Measurements from ENCODE around the gene SLC24A3. TPM values are rescaled to one million over a fixed set of nuclear protein-coding genes. Genes with fewer than 3 reads are reported as not detected.
"Not testable (repeated sequence)": the region's sequence is repeated elsewhere in the genome, so short reads cannot be mapped to it uniquely, and the experiment has no call there.

Gene SLC24A3
- total and polyA plus RNA-seq, 2 experiments from 2014 or later = not detected

DNA sequence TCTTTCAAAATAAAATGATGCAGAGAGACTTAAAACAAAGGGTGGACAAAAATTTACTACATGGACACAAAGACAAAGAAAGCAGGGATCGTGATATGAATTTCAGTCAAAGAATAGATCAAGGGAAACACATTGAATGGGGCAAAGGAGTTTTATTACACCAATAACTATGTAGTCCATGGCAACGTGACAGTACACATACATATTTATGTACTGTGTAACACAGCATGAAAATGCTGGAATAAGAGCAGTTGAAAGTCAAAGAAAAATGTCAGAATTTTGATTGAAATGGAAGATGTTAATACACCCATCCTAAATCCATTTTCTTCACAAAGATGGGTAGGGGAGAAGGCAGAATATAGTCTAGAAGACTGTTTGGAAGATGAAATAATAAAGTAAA is 536.2 kb downstream of the SLC24A3 start:
- no peaks in the 10 kb centered on the region for H3K9me3 ChIP-seq (ENCODE audit: low read depth)
- H3K4me1 ChIP-seq (ENCODE audit: insufficient read depth) = no peaks in the 10 kb centered on the region
- TF ChIP-seq EZH2 (IDR thresholded peaks at IDR 0.05; ENCODE audit: insufficient read depth, poor library complexity, severe bottlenecking) (no peak), EZH2phosphoT487 (IDR thresholded peaks at IDR 0.05; ENCODE audit: insufficient read depth, low read depth) (no peak)
- WGBS, 2 experiments (ENCODE audit: low coverage in 1 of 2, low lambda C conversion rate in 2 of 2, missing lambda C conversion rate in 2 of 2) = 42 to 51% methylated on average over 2 of the region's 2 CpGs
- no peaks in the 10 kb centered on the region for H3K79me2 ChIP-seq (ENCODE audit: insufficient read depth)
- no peaks in the 10 kb centered on the region for H3F3A ChIP-seq (ENCODE audit: insufficient read depth)
- in situ Hi-C loops (cut with MboI) = no loop called here
- H4K20me1 ChIP-seq (ENCODE audit: insufficient read depth) = no peaks in the 10 kb centered on the region
- no peaks in the 10 kb centered on the region for H3K27me3 ChIP-seq (replicated peaks; ENCODE audit: insufficient read depth)
- no peak overlapping the region for H3K9ac ChIP-seq
- H3K4me2 ChIP-seq (ENCODE audit: unreplicated experiment) = no peak overlapping the region
- H3K4me3 ChIP-seq = no peak overlapping the region
- H3K9me2 ChIP-seq (ENCODE audit: insufficient read depth) = no peaks in the 10 kb centered on the region
- H3K36me3 ChIP-seq (ENCODE audit: low read depth) = no peaks in the 10 kb centered on the region
- H2AFZ ChIP-seq = no peak overlapping the region
- no peak overlapping the region for H3K27ac ChIP-seq
- no peak for DNase-seq

DNA sequence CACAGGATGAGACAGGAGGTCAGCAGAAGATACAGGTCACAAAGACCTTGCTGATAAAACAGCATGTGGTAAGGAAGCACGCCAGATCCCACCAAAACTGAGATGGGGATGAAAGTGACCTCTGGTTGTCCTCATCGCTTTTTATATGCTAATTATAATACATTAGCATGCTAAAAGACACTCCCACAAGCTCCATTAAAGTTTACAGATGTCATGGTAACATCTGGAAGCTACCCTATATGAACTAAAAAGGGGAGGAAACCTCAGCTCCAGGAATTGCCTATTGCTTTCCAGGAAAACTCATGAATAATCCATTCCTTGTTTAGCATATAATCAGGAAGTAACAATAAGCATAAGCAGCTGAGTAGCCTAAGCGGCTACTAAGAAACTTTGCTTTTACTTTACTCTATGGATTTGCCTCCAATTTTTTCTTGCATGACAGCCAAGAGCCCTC is 537.2 kb downstream of the SLC24A3 start:
- Histone ChIP-seq H3K4me2 (ENCODE audit: unreplicated experiment) (no peak overlapping the region), H3F3A (ENCODE audit: insufficient read depth) (no peaks in the 10 kb centered on the region), H3K9me3 (ENCODE audit: low read depth) (no peaks in the 10 kb centered on the region), H4K20me1 (ENCODE audit: insufficient read depth) (no peaks in the 10 kb centered on the region), H3K27me3 (replicated peaks; ENCODE audit: insufficient read depth) (no peaks in the 10 kb centered on the region), H3K79me2 (ENCODE audit: insufficient read depth) (no peaks in the 10 kb centered on the region), H2AFZ (no peak overlapping the region), H3K27ac (no peak overlapping the region), H3K4me3 (no peak overlapping the region), H3K4me1 (ENCODE audit: insufficient read depth) (no peaks in the 10 kb centered on the region), H3K9me2 (ENCODE audit: insufficient read depth) (no peaks in the 10 kb centered on the region), H3K36me3 (ENCODE audit: low read depth) (no peaks in the 10 kb centered on the region), H3K9ac (no peak overlapping the region)
- in situ Hi-C loops (cut with MboI) = no loop called here
- WGBS, 2 experiments (ENCODE audit: low coverage in 1 of 2, low lambda C conversion rate in 2 of 2, missing lambda C conversion rate in 2 of 2) = 36 to 37% methylated on average over 3 of the region's 3 CpGs
- DNase-seq = no peak
- TF ChIP-seq EZH2phosphoT487 (IDR thresholded peaks at IDR 0.05; ENCODE audit: insufficient read depth, low read depth) (no peak), EZH2 (IDR thresholded peaks at IDR 0.05; ENCODE audit: insufficient read depth, poor library complexity, severe bottlenecking) (no peak)

DNA sequence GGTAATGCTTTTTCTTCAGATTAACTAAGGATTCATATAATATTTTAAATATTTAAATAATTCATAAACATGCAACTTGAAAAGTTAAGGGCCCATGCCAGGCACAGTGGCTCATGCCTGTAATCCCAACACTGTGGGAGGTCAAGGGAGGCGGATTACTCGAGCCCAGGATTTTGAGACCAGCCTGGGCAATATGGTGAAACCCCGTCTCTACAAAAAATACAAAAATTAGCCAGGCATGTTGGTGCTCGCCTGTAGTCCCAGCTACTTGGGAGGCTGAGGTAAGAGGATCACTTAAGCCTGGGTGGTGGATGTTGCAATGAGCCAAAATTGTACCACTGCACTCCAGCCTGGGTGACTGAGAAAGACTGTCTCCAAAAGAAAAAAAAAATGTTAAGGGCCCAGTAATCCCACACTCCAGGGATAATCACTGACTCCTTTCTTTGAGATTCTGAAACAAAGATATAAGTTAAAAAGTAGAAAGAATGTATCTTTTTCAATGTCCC is 537.7 kb downstream of the SLC24A3 start:
- in situ Hi-C loops (cut with MboI) = no loop called here
- H3K9ac ChIP-seq = no peak overlapping the region
- no peaks in the 10 kb centered on the region for H3K36me3 ChIP-seq (ENCODE audit: low read depth)
- WGBS, 2 experiments (ENCODE audit: low coverage in 1 of 2, low lambda C conversion rate in 2 of 2, missing lambda C conversion rate in 2 of 2) = 49 to 52% methylated on average over 4 of the region's 4 CpGs
- H3K27me3 ChIP-seq (replicated peaks; ENCODE audit: insufficient read depth) = no peaks in the 10 kb centered on the region
- no peak overlapping the region for H3K4me3 ChIP-seq
- H3K4me2 ChIP-seq (ENCODE audit: unreplicated experiment) = no peak overlapping the region
- DNase-seq = no peak
- no peak overlapping the region for H3K27ac ChIP-seq
- no peaks in the 10 kb centered on the region for H3K9me3 ChIP-seq (ENCODE audit: low read depth)
- no peaks in the 10 kb centered on the region for H3F3A ChIP-seq (ENCODE audit: insufficient read depth)
- H3K9me2 ChIP-seq (ENCODE audit: insufficient read depth) = no peaks in the 10 kb centered on the region
- H2AFZ ChIP-seq = no peak overlapping the region
- no peaks in the 10 kb centered on the region for H3K79me2 ChIP-seq (ENCODE audit: insufficient read depth)
- H4K20me1 ChIP-seq (ENCODE audit: insufficient read depth) = no peaks in the 10 kb centered on the region
- H3K4me1 ChIP-seq (ENCODE audit: insufficient read depth) = no peaks in the 10 kb centered on the region
- TF ChIP-seq EZH2 (IDR thresholded peaks at IDR 0.05; ENCODE audit: insufficient read depth, poor library complexity, severe bottlenecking) (no peak), EZH2phosphoT487 (IDR thresholded peaks at IDR 0.05; ENCODE audit: insufficient read depth, low read depth) (no peak)

DNA sequence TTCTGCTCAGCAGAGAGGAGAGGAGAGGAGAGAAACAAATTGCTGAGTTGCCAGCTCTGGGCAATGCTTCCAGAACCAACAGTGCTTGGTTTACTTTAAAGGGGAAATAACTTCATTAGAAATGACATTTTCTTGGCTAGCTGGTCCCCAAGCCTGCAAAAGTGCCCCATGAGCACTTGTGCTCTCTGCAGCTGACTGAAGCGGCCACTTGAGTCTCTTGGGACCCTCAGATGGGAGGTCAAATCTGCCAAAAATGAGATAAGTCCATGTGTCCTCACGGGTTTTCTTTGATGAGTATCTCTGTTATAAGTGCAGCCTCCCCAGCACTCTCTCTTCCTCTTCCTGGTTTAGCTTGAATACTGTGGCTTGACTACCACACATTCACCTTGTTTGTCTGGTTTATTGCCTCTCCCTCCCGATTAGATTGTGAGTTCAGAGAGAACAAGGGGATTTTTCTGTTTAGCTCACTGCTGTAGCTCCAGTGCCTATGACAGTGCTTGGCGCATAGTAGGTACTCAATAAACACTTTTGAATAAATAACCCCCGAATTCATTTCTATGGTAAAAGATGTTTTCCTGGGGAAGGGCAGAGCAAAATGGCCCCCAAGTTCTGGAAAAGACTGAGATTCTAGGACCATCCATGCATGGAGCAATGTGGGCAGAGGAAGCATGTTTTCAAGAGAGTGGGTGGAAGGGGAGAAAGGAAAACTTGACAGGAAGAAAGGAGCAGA is 538.6 kb downstream of the SLC24A3 start:
- no peaks in the 10 kb centered on the region for H3K4me1 ChIP-seq (ENCODE audit: insufficient read depth)

DNA sequence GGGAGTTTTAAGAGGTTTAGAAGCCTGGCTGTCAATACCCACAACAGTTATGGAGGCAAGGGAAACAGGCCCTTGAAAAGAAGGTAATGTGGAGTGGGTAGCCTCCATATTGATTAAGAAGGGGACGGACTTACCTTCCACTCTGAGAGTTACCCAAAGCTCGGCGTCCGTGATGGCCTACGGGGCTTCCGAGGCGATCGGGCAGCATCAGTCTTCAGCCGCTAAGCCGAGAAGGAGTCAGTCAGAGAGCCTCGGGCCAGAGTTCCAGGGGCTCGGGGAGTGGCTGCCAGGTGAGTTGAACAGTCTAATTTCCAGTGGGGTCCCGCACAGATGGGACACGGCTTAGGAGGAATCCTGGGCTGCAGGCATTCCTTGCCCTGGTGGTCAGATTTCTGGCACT is 541.8 kb downstream of the SLC24A3 start:
- DNase-seq; in situ Hi-C loops (cut with MboI); H3K4me1 ChIP-seq (ENCODE audit: insufficient read depth); H3K4me3 ChIP-seq; H3K4me2 ChIP-seq (ENCODE audit: unreplicated experiment); H3K79me2 ChIP-seq (ENCODE audit: insufficient read depth); H4K20me1 ChIP-seq (ENCODE audit: insufficient read depth); H3K36me3 ChIP-seq (ENCODE audit: low read depth); H3F3A ChIP-seq (ENCODE audit: insufficient read depth); H2AFZ ChIP-seq; H3K27ac ChIP-seq; H3K27me3 ChIP-seq (replicated peaks; ENCODE audit: insufficient read depth); H3K9me3 ChIP-seq (ENCODE audit: low read depth); H3K9me2 ChIP-seq (ENCODE audit: insufficient read depth); H3K9ac ChIP-seq: not testable (repeated sequence)
- WGBS, 2 experiments (ENCODE audit: low coverage in 1 of 2, low lambda C conversion rate in 2 of 2, missing lambda C conversion rate in 2 of 2) = 81 to 86% methylated on average over 13 to 14 of the region's 14 CpGs

More for the DNA sequence above, 538.6 kb downstream of the SLC24A3 start:
- DNase-seq = no peak
- Histone ChIP-seq H3K27ac (no peak overlapping the region), H3K79me2 (ENCODE audit: insufficient read depth) (no peaks in the 10 kb centered on the region), H3K9me3 (ENCODE audit: low read depth) (no peaks in the 10 kb centered on the region), H3K36me3 (ENCODE audit: low read depth) (no peaks in the 10 kb centered on the region), H4K20me1 (ENCODE audit: insufficient read depth) (no peaks in the 10 kb centered on the region), H3K4me2 (ENCODE audit: unreplicated experiment) (no peak overlapping the region), H2AFZ (no peak overlapping the region), H3F3A (ENCODE audit: insufficient read depth) (no peaks in the 10 kb centered on the region), H3K27me3 (replicated peaks; ENCODE audit: insufficient read depth) (no peaks in the 10 kb centered on the region), H3K4me3 (no peak overlapping the region), H3K9ac (no peak overlapping the region), H3K9me2 (ENCODE audit: insufficient read depth) (no peaks in the 10 kb centered on the region)
- TF ChIP-seq EZH2phosphoT487 (IDR thresholded peaks at IDR 0.05; ENCODE audit: insufficient read depth, low read depth) (no peak), EZH2 (IDR thresholded peaks at IDR 0.05; ENCODE audit: insufficient read depth, poor library complexity, severe bottlenecking) (no peak)
- 46 to 47% methylated on average over 5 of the region's 5 CpGs for WGBS, 2 experiments (ENCODE audit: low coverage in 1 of 2, low lambda C conversion rate in 2 of 2, missing lambda C conversion rate in 2 of 2)
- in situ Hi-C loops (cut with MboI) = no loop called here
